GM12801 (cell line): ENCODE measurements around the gene TESK2.

Experiments used
- TF ChIP-seq, protein P1 (sequence below): IDR thresholded peaks from one replicate; pipeline ENCODE4 v1.5.1; 2011; ENCODE audit warnings: control low read depth; ENCODE audit not compliant: insufficient read length; ENCODE audit errors: extremely low read depth

Gene TESK2

GRCh38 chr1:45443580-45444446 lies 47.1 kb downstream of the TESK2 start:
- TF ChIP-seq, protein P1, sequence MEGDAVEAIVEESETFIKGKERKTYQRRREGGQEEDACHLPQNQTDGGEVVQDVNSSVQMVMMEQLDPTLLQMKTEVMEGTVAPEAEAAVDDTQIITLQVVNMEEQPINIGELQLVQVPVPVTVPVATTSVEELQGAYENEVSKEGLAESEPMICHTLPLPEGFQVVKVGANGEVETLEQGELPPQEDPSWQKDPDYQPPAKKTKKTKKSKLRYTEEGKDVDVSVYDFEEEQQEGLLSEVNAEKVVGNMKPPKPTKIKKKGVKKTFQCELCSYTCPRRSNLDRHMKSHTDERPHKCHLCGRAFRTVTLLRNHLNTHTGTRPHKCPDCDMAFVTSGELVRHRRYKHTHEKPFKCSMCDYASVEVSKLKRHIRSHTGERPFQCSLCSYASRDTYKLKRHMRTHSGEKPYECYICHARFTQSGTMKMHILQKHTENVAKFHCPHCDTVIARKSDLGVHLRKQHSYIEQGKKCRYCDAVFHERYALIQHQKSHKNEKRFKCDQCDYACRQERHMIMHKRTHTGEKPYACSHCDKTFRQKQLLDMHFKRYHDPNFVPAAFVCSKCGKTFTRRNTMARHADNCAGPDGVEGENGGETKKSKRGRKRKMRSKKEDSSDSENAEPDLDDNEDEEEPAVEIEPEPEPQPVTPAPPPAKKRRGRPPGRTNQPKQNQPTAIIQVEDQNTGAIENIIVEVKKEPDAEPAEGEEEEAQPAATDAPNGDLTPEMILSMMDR: no peak

DNA sequence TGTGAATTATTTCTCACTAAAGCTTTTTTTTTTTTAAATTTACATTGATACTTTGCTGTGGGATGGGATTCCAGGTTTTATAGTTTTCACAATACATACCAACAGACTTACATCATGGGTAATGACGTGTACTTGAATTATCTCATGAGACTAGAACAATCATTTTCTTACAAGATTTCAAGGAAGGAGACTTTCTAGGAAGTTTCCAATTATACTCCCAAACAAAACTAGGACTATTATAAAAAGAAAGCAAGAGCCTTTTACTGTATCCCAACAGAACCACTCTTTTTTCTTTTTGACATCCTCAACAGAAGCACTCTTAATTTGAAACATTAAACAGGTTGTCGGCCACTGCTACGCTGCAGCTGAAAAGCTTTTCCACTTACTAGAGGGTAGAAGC lies 48.7 kb downstream of the TESK2 start:
- TF ChIP-seq, protein P1: no peak

- TF ChIP-seq, protein P1: no peak
Measured at GRCh38 chr1:45437323-45437722, 53.6 kb downstream of the TESK2 start.

DNA sequence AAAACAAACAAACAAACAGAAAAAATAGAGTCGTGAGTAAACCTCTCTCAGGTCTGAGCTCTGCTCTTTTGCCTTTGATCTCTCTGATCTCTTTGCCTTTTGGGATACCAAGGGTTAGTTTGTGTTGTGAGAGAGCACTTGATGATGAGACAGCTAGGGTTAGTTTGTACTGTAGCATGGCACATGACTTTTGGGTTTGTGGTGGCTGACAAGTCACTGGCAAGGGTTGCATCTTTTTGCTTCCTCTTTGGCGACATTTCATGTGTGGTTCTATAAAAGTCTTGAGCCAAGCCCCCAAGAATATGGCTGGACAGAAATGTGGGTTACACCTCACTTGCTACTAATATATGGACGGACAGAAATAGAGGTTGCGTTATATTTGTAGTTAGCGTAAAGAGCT lies 60.5 kb downstream of the TESK2 start:
- TF ChIP-seq, protein P1: no peak

DNA sequence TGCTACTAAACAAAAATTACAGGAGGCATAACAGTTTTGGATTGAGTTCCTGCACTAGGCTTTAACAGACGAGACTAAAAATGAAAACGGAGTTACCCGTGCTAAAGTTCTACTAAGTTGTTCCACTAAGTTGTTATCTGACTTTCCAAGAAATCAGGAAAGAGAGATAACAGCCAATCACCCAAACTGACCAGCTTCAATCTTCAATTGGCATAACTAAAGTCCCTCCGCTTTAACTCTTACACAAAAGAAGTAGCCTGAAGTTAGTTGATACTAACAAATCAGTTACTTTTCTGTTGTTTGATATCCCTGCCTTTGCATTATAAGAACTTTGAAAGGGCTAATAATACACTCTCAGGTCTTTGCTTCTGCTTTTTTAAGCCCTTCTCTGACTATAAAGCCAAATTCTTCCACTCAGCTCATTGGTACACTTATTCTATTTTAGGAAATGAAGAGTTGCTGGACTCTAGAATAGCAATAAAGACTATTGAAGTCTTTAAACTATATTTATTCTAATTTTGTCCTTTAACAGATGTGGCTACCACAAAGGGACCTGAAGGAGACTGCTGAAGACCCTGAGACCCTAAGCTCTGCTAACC lies 61.3 kb downstream of the TESK2 start:
- TF ChIP-seq, protein P1: no peak

DNA sequence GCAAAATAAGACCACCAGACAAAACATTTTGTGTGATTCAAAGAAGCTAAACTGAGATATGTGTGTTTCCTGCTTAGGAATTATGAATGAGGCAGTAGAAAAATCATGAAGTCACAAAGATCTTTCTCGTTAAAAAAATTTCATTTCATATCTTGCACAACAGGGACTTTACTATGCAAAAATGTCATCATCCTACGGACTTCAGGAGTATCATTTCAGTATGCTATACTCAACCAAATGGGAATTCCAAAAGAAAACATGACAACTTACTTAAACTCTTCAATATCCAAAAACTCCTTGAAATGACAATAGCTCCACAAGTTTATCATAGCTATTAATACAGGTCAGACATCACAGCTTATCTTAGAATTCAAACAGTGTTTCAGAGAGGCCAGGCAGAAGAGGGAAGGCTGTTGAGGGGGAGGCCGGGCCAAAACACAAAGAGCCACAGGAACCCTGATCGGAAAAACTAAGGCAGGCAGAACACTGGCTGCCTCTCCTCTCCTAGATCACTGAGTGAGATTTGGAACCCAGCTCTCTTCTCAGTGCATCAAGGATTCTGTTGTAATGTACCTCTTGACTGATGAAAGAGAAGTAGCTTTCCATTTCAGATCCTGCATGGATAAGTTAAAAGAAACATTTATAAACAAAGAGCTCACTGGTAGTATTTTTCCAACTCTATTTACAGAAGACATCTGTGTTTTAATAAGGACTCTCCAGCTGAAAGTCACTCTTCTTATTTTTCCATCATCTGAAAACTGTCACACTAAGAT lies 66.9 kb downstream of the TESK2 start:
- TF ChIP-seq, protein P1: no peak

DNA sequence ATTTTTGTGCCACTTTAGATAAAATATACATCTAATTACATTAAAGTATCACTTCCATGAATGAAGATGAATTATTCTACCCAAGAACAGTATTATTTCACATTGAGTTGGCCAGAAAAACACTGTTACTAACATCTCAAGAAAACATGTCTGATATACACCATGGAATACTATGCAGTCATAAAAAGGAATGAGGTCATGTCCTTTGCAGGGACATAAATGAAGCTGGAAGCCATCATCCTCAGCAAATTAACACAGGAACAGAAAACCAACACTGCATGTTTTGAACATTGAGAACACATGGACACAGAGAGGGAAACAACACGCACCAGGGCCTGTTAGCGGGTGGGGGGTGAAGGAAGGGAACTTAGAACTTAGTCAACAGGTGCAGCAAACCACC lies 69.0 kb downstream of the TESK2 start:
- TF ChIP-seq, protein P1: no peak
